ENCODE measurements around the gene HLA-DMB. TPM values are rescaled to one million over a fixed set of nuclear protein-coding genes. Genes with fewer than 3 reads are reported as not detected.

The HLA-DMB gene
- total and polyA plus RNA-seq, 2 donors (not counting 3 experiments of a cell fraction or from before 2014, with no cell fraction given) = 0.75 TPM; not detected in 1

DNA sequence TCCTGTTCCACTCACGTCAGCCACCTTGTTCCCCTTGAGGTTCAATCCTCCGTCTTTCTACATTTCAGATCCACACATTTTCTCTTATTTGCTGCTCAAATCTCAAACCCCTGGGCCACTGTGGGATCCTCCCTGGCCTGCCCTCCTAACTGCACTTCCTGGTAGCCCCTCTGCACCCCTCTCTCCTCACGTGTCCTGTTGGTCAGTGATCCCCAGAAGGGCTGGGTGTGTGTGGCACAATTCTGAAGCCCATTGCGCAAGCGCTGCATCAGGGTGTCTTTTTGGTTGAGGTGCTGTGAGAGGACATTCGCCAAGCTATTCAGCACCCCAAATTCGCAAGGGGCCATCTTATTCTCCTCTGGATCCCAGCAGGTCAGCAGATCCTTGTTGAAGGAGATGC, 2.3 kb downstream of the HLA-DMB start:
- POLR2A ChIA-PET = no interaction called here
- Histone ChIP-seq H3K4me2 (ENCODE audit: insufficient read depth, low read length) (no peak overlapping the region), H3K4me1 (ENCODE audit: control insufficient read depth, extremely low read depth, insufficient read depth, low read length) (peaks cover 7% of the 10 kb centered on the region), H3K36me3 (ENCODE audit: control insufficient read depth in 2 of 2, extremely low read depth in 1 of 2, insufficient read depth in 2 of 2, low read length in 2 of 2) (no peaks in the 10 kb centered on the region), H3K4me3 (replicated peaks in 1 of 3; ENCODE audit: insufficient read depth in 1 of 3, low read depth in 1 of 3, low read length in 3 of 3) (no peak overlapping the region), H3K27me3 (ENCODE audit: control insufficient read depth in 2 of 2, insufficient read depth in 2 of 2, low read length in 2 of 2) (peaks cover 36 to 73% of the 10 kb centered on the region in 2 experiments), H3K9me1 (replicated peaks; ENCODE audit: control insufficient read depth, extremely low read depth, insufficient read depth, low read length) (no peaks in the 10 kb centered on the region), H4K20me1 (replicated peaks; ENCODE audit: control insufficient read depth, extremely low read depth, insufficient read depth, low read length) (no peaks in the 10 kb centered on the region), H2AFZ (ENCODE audit: low read depth, low read length) (no peak overlapping the region), H3K79me2 (ENCODE audit: control insufficient read depth, insufficient read depth, low read length) (no peaks in the 10 kb centered on the region), H3K27ac (ENCODE audit: insufficient read depth, low read depth, low read length) (no peak overlapping the region), H3K9ac (replicated peaks; ENCODE audit: extremely low read depth, insufficient read depth, low read length) (no peak overlapping the region), H3K9me3 (replicated peaks; ENCODE audit: control insufficient read depth, insufficient read depth, low read length) (no peaks in the 10 kb centered on the region)
- intact Hi-C loops (cut with micrococcal nuclease) = no loop called here
- CTCF ChIA-PET = interaction anchor here (5.7 kb wide), 1 partner anchor 47 kb away, joined by 53 read pairs; no protein-coding TSS in a partner anchor
- FAIRE-seq (no peak), DNase-seq (ENCODE audit: low read depth, low spot score) (no peak)
- TF ChIP-seq GATA2 (IDR thresholded peaks at IDR 0.05; ENCODE audit: insufficient read depth, insufficient read length, low read depth, low read length) (no peak), POLR2AphosphoS5 (IDR thresholded peaks at IDR 0.05; ENCODE audit: insufficient read depth, low read depth, low read length) (no peak), POLR2A (IDR thresholded peaks at IDR 0.05; ENCODE audit: low read depth, low read length) (no peak), FOS (IDR thresholded peaks at IDR 0.05; ENCODE audit: borderline replicate concordance, insufficient read depth, low read length) (no peak), MYC (IDR thresholded peaks at IDR 0.05; ENCODE audit: low read depth, low read length) (no peak), EZH2 (IDR thresholded peaks at IDR 0.05; ENCODE audit: borderline replicate concordance, low read depth, low read length, severe bottlenecking) (no peak), JUN (IDR thresholded peaks at IDR 0.05; ENCODE audit: borderline replicate concordance, insufficient read depth, insufficient read length, low read depth) (no peak)
- TF ChIP-seq, protein P1, sequence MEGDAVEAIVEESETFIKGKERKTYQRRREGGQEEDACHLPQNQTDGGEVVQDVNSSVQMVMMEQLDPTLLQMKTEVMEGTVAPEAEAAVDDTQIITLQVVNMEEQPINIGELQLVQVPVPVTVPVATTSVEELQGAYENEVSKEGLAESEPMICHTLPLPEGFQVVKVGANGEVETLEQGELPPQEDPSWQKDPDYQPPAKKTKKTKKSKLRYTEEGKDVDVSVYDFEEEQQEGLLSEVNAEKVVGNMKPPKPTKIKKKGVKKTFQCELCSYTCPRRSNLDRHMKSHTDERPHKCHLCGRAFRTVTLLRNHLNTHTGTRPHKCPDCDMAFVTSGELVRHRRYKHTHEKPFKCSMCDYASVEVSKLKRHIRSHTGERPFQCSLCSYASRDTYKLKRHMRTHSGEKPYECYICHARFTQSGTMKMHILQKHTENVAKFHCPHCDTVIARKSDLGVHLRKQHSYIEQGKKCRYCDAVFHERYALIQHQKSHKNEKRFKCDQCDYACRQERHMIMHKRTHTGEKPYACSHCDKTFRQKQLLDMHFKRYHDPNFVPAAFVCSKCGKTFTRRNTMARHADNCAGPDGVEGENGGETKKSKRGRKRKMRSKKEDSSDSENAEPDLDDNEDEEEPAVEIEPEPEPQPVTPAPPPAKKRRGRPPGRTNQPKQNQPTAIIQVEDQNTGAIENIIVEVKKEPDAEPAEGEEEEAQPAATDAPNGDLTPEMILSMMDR (IDR thresholded peaks at IDR 0.05; ENCODE audit: extremely low read depth in 1 of 2, insufficient read depth in 1 of 2, low read depth in 1 of 2, low read length in 2 of 2) = no peak
- TF ChIP-seq, protein P2, sequence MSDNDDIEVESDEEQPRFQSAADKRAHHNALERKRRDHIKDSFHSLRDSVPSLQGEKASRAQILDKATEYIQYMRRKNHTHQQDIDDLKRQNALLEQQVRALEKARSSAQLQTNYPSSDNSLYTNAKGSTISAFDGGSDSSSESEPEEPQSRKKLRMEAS (IDR thresholded peaks at IDR 0.05; ENCODE audit: insufficient read depth, insufficient read length) = no peak
- dilution Hi-C loops (cut with MboI; ENCODE audit: extremely low pct_ligation_motif_present, low sequenced_read_pairs) = no loop called here
- no TSS peak for BruUV-seq (replicated peaks)
